Right lobe of liver (tissue), 6 donors: ENCODE data around the gene KDM4B. TPM values are rescaled to one million over a fixed set of nuclear protein-coding genes. Genes with fewer than 3 reads are reported as not detected.

Source experiments
- ATAC-seq, 4 donors: fragments of 200-7000 bp; cut with Tn5 transposase; one replicate each; pipeline ENCODE4 v1.9.1; 2020; ENCODE audit warnings: mild to moderate bottlenecking in 4 of 4, moderate library complexity in 4 of 4
- DNase-seq, 3 donors: peaks; one replicate each; pipeline ENCODE4 v3.0.0-alpha.2; 2020
- H3K27ac ChIP-seq, 3 donors: fragments of 200-600 bp; one replicate each; pipeline ENCODE4 v1.8.0; 2022
- H3K27me3 ChIP-seq, 2 donors: fragments of 200-600 bp; one replicate each; pipeline ENCODE4 v1.8.0; 2022
- H3K36me3 ChIP-seq, 4 donors: fragments of 200-600 bp; sonication (generic) in 1 of 4; one replicate each; pipeline versions ENCODE4 v1.5.1 to v1.8.0; 2017 to 2022; ENCODE audit warnings: control low read depth in 1 of 4
- H3K4me1 ChIP-seq, 4 donors: fragments of 200-600 bp; sonication (generic) in 1 of 4; one replicate each; pipeline versions ENCODE4 v1.5.1 to v1.8.0; 2017 to 2022; ENCODE audit warnings: control low read depth in 1 of 4
- H3K4me3 ChIP-seq, 3 donors: fragments of 200-600 bp; one replicate each; pipeline ENCODE4 v1.8.0; 2022
- H3K9me3 ChIP-seq, 4 donors: fragments of 200-600 bp; sonication (generic) in 1 of 4; one replicate each; pipeline versions ENCODE4 v1.5.1 to v1.8.0; 2017 to 2022; ENCODE audit warnings: control low read depth in 1 of 4
- POLR2A ChIP-seq: fragments of 450-650 bp; IDR thresholded peaks from one replicate; pipeline ENCODE4 v1.6.1; 2017; ENCODE audit warnings: antibody characterized with exemption, mild to moderate bottlenecking
- WGBS: methylation state at CpG from one replicate; pipeline ENCODE4 v1.1.6; 2018; ENCODE audit warnings: low coverage, low lambda C conversion rate; ENCODE audit not compliant: insufficient coverage; ENCODE audit errors: missing lambda C conversion rate; 5-methylcytosine and 5-hydroxymethylcytosine counted together
- intact Hi-C, 2 donors: fragments of 100-400 bp; cut with DNase I; formaldehyde crosslinking; loops; one replicate each; pipeline versions ENCODE4 v1.11.2 to v1.14.1; 2022
- total RNA-seq, 6 experiments: library from RNA; depleted of rRNA in 2 of 6; stranded (reverse); fragments of >200 nt in 2 of 6; fragmentation: NEBNext Ultra II Directional in 3 of 6; extraction: Animal tissue kit (Norgen Biotek cat#: 25700) in 3 of 6; gene quantifications; one replicate each; pipeline versions ENCODE4 v1.1.0 to v1.2.4, GENCODE V29; 2016 to 2023
- TF ChIP-seq, protein P1 (sequence below), 4 donors: fragments of 200-600 bp in 3 of 4; fragments of 450-650 bp in 1 of 4; IDR thresholded peaks; one replicate each; pipeline versions ENCODE4 v1.5.1 to v1.8.0; 2016 to 2022; ENCODE audit warnings: antibody characterized with exemption in 4 of 4, mild to moderate bottlenecking in 2 of 4
- donor health status: DM: no; HTN: yes; CAD: no.
- donor health status: DM: no; HTN: no; CAD: no.
- donor health status: DM: no; HTN: no; CAD: no.
- donor health status: DM: no; HTN: yes; CAD: no.
- donor health status: DM: no; HTN: yes; CAD: no.

The KDM4B gene
- total RNA-seq, 6 experiments from 2014 or later = 14.2 to 36.9 (median 29.1) TPM

DNA sequence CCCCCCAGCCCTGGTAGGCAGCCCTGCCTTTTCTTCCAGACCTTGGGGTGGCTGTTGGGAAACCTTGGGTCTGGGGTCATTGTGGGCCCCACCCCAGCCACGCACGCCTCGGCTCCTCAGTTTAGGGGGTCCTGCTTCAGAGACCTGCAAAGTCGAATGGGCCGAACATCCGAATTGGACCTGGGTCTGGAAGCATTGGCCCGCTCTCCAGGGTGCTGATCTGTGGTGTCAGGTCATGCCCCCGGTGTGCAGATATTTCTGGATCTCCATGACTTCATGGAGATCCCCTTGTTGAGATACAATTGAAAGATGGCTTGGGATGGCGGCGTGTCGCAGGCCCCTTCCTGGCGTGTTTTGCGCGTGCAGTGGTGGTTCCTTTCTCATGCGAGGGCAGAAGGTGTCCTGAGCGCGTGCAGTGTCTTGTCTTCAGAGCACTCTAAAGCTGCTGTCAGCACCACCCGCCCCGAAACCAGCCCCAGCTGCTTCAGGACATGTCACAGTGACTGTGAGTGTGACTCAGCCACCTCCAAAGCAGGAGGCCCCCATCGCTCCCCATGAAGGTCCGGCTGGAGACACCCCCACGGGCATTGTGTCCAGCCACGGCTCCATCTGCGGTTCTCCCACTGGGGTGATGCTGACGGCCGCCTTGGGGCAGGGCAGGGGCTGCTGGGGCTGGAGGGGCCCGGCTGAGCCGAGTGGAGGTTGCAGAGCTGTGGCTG is 112.7 kb downstream of the KDM4B start:
- Histone ChIP-seq H3K4me1 (no peaks in the 10 kb centered on the region), H3K9me3 (no peaks in the 10 kb centered on the region), H3K4me3 (no peak overlapping the region), H3K27me3 (no peaks in the 10 kb centered on the region), H3K36me3 (peaks cover 0 to 76% (median 2%) of the 10 kb centered on the region in 4 donors), H3K27ac (no peak overlapping the region)
- ATAC-seq (no peak), DNase-seq (no peak)
- TF ChIP-seq, protein P1, sequence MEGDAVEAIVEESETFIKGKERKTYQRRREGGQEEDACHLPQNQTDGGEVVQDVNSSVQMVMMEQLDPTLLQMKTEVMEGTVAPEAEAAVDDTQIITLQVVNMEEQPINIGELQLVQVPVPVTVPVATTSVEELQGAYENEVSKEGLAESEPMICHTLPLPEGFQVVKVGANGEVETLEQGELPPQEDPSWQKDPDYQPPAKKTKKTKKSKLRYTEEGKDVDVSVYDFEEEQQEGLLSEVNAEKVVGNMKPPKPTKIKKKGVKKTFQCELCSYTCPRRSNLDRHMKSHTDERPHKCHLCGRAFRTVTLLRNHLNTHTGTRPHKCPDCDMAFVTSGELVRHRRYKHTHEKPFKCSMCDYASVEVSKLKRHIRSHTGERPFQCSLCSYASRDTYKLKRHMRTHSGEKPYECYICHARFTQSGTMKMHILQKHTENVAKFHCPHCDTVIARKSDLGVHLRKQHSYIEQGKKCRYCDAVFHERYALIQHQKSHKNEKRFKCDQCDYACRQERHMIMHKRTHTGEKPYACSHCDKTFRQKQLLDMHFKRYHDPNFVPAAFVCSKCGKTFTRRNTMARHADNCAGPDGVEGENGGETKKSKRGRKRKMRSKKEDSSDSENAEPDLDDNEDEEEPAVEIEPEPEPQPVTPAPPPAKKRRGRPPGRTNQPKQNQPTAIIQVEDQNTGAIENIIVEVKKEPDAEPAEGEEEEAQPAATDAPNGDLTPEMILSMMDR (IDR thresholded peaks at IDR 0.05) = no peak
- TF ChIP-seq POLR2A = no peak
- intact Hi-C loops = no loop called here
- WGBS = no CpG with 5 or more reads among the region's 28 CpGs

DNA sequence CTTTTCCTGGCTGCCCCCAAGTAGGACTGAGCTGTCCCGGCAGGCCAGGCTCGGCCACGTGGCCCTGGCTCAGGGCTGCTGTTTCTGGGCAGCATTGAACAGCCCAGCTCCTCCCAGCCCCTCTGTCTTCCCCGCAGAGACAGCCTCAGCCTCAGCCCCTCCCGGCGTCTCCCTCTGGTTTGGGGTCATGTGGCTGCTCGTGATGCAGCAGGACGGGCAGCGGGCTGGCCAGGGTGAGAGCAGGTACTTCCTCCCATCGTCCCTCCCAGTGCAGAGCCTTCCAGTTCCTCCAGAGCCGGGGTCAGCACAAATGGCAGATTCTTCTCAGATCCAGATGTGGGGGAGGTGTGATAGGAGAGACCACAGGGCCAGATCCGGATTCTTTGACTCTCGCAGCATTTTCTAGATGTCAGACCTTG is 114.6 kb downstream of the KDM4B start:
- H3K4me1 ChIP-seq = no peaks in the 10 kb centered on the region
- no peaks in the 10 kb centered on the region for H3K27me3 ChIP-seq
- no peak for TF ChIP-seq POLR2A
- TF ChIP-seq, protein P1 (IDR thresholded peaks at IDR 0.05) = no peak
- ATAC-seq = peak; percentile 12 to 54 (median 30)
- 81% methylated on average over 3 of the region's 13 CpGs for WGBS
- H3K4me3 ChIP-seq = no peak overlapping the region
- no peak overlapping the region for H3K27ac ChIP-seq
- H3K9me3 ChIP-seq = no peaks in the 10 kb centered on the region
- peaks cover 0 to 73% (median 3%) of the 10 kb centered on the region in 4 donors for H3K36me3 ChIP-seq
- DNase-seq = no peak
- intact Hi-C loops = no loop called here

DNA sequence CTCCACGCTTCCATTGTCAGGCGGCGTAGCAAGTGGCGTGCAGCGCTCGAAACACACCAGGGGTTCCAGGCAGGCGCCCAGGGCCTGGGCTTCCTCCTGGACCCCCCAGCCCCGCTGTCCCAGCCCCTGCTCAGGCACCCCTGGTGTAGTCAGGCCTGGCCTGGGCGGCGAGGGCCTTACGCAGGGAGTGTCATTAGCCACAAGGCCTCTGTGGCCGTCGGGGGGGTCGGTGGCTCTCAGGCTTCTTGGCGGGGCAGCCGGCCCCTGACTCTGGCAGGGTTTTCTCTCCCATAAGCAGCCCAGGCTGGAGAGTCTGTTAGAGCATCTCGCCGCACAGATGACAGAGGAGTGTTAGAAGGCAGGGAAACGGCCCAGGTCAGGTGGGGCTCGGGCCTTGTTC is 116.7 kb downstream of the KDM4B start:
- intact Hi-C loops = no loop called here
- H3K4me1 ChIP-seq = no peaks in the 10 kb centered on the region
- DNase-seq = no peak
- no peaks in the 10 kb centered on the region for H3K27me3 ChIP-seq
- H3K27ac ChIP-seq = no peak overlapping the region
- peaks cover 0 to 54% (median 3%) of the 10 kb centered on the region in 4 donors for H3K36me3 ChIP-seq
- ATAC-seq = no peak
- no peak overlapping the region for H3K4me3 ChIP-seq
- no peak for TF ChIP-seq POLR2A
- TF ChIP-seq, protein P1 (IDR thresholded peaks at IDR 0.05) = no peak
- 88% methylated on average over 4 of the region's 20 CpGs for WGBS
- H3K9me3 ChIP-seq = no peaks in the 10 kb centered on the region

DNA sequence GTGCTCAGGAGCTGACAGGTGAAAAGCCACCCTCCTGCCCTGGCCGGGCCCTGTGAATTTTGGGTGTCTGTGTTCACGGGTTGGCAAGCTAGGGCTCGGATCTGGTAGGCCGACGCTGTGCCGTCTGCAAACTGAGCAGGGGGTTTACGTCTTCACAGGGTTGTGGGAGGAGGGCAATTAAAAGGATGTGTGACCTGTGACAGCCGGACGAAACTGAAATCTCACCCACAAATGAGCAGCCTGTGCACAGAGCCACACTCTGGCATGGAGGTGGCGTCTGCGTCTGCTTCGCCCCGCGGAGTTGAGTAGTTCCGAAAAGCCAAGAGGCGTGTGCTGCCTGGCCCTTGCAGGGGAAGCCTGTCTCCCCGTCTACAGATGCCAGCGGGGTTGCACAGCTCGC is 117.3 kb downstream of the KDM4B start:
- no peaks in the 10 kb centered on the region for H3K27me3 ChIP-seq
- 100% methylated on average over 3 of the region's 19 CpGs for WGBS
- no peak for DNase-seq
- no peak for TF ChIP-seq POLR2A
- TF ChIP-seq, protein P1 (IDR thresholded peaks at IDR 0.05) = no peak
- peaks cover 0 to 47% (median 3%) of the 10 kb centered on the region in 4 donors for H3K36me3 ChIP-seq
- no peak overlapping the region for H3K4me3 ChIP-seq
- no peak overlapping the region for H3K27ac ChIP-seq
- H3K9me3 ChIP-seq = no peaks in the 10 kb centered on the region
- no peaks in the 10 kb centered on the region for H3K4me1 ChIP-seq
- intact Hi-C loops = no loop called here
- ATAC-seq = peak in 1 of 4 donors; percentile 12
